Measurements from ENCODE around the gene TRIM63. TPM values are rescaled to one million over a fixed set of nuclear protein-coding genes. Genes with fewer than 3 reads are reported as not detected.
"Not testable (repeated sequence)": the region's sequence is repeated elsewhere in the genome, so short reads cannot be mapped to it uniquely, and the experiment has no call there.

Gene TRIM63
- total RNA-seq (2014; rRNA removed; shearing (Covaris generic)), result not detected in 2 replicates

- no peak for DNase-seq (ENCODE audit: low spot score)
- in situ Hi-C loops (cut with HindIII; ENCODE audit: low sequenced_read_pairs), result no loop called here
Observed at GRCh38 chr1:26067432-26067911, at the start of gene TRIM63. TSS of gene TRIM63 (minus strand) at chr1:26067630. CDS start at chr1:26067494, 136 bp downstream.

- in situ Hi-C loops (cut with HindIII; ENCODE audit: low sequenced_read_pairs), result no loop called here
- no peak for DNase-seq (ENCODE audit: low spot score)
Observed at GRCh38 chr1:26114165-26114927, 46.9 kb upstream of the TRIM63 start.

- in situ Hi-C loops (cut with HindIII; ENCODE audit: low sequenced_read_pairs), result no loop called here
- DNase-seq (ENCODE audit: low spot score), result no peak
Observed at GRCh38 chr1:26112407-26112775, 45.0 kb upstream of the TRIM63 start.

GRCh38 chr1:26111530-26112406 lies 44.3 kb upstream of the TRIM63 start, which contains the start of gene PDIK1L:
TSS of gene PDIK1L (plus strand) at chr1:26111824. CDS start at chr1:26114309, 2,485 bp downstream.
- DNase-seq (ENCODE audit: low spot score), result peak; percentile 90
- in situ Hi-C loops (cut with HindIII; ENCODE audit: low sequenced_read_pairs), result no loop called here

GRCh38 chr1:26110731-26111529 lies 43.5 kb upstream of the TRIM63 start:
- in situ Hi-C loops (cut with HindIII; ENCODE audit: low sequenced_read_pairs), result no loop called here
- peak; percentile 78 for DNase-seq (ENCODE audit: low spot score)

GRCh38 chr1:26109229-26110164 lies 42.1 kb upstream of the TRIM63 start:
- in situ Hi-C loops (cut with HindIII; ENCODE audit: low sequenced_read_pairs), result loop anchor here (10.0 kb wide), 1 partner anchor 165 kb away; no protein-coding TSS in a partner anchor
- no peak for DNase-seq (ENCODE audit: low spot score)

GRCh38 chr1:26105226-26105548 lies 37.8 kb upstream of the TRIM63 start:
- DNase-seq (ENCODE audit: low spot score), result not testable (repeated sequence)
- in situ Hi-C loops (cut with HindIII; ENCODE audit: low sequenced_read_pairs), result loop anchor here (10.0 kb wide), 1 partner anchor 170 kb away; no protein-coding TSS in a partner anchor

GRCh38 chr1:26102526-26102925 lies 35.1 kb upstream of the TRIM63 start:
- in situ Hi-C loops (cut with HindIII; ENCODE audit: low sequenced_read_pairs), result loop anchor here (5.0 to 10.0 kb wide), 2 partner anchors 65 to 172 kb away; partner anchors contain the start of genes C1orf232 and ZNF593
- DNase-seq (ENCODE audit: low spot score), result no peak

GRCh38 chr1:26102119-26102518 lies 34.7 kb upstream of the TRIM63 start:
- DNase-seq (ENCODE audit: low spot score), result no peak
- in situ Hi-C loops (cut with HindIII; ENCODE audit: low sequenced_read_pairs), result loop anchor here (5.0 to 10.0 kb wide), 2 partner anchors 65 to 173 kb away; partner anchors contain the start of genes C1orf232 and ZNF593

GRCh38 chr1:26100204-26100603 lies 32.8 kb upstream of the TRIM63 start:
- in situ Hi-C loops (cut with HindIII; ENCODE audit: low sequenced_read_pairs), result loop anchor here (5.0 to 10.0 kb wide), 2 partner anchors 67 to 175 kb away; partner anchors contain the start of genes C1orf232 and ZNF593
- not testable (repeated sequence) for DNase-seq (ENCODE audit: low spot score)

- in situ Hi-C loops (cut with HindIII; ENCODE audit: low sequenced_read_pairs), result loop anchor here (5.0 to 10.0 kb wide), 2 partner anchors 68 to 175 kb away; partner anchors contain the start of genes C1orf232 and ZNF593
- no peak for DNase-seq (ENCODE audit: low spot score)
Observed at GRCh38 chr1:26099780-26100179, 32.4 kb upstream of the TRIM63 start.

- in situ Hi-C loops (cut with HindIII; ENCODE audit: low sequenced_read_pairs), result no loop called here
- no peak for DNase-seq (ENCODE audit: low spot score)
Observed at GRCh38 chr1:26098602-26099001, 31.2 kb upstream of the TRIM63 start.

GRCh38 chr1:26097696-26098095 lies 30.3 kb upstream of the TRIM63 start:
- no peak for DNase-seq (ENCODE audit: low spot score)
- in situ Hi-C loops (cut with HindIII; ENCODE audit: low sequenced_read_pairs), result no loop called here

GRCh38 chr1:26096471-26096870 lies 29.0 kb upstream of the TRIM63 start:
- in situ Hi-C loops (cut with HindIII; ENCODE audit: low sequenced_read_pairs), result no loop called here
- DNase-seq (ENCODE audit: low spot score), result no peak

GRCh38 chr1:26094677-26095383 lies 27.4 kb upstream of the TRIM63 start:
- DNase-seq (ENCODE audit: low spot score), result no peak
- in situ Hi-C loops (cut with HindIII; ENCODE audit: low sequenced_read_pairs), result no loop called here

GRCh38 chr1:26094076-26094669 lies 26.7 kb upstream of the TRIM63 start:
- in situ Hi-C loops (cut with HindIII; ENCODE audit: low sequenced_read_pairs), result no loop called here
- no peak for DNase-seq (ENCODE audit: low spot score)

- DNase-seq (ENCODE audit: low spot score); in situ Hi-C loops (cut with HindIII; ENCODE audit: low sequenced_read_pairs): not testable (repeated sequence)
Observed at GRCh38 chr1:26093569-26093968, 26.1 kb upstream of the TRIM63 start.

All from G401 (cell line).